K562 (cell line): Measurements from ENCODE around the gene RNASE8. TPM values are rescaled to one million over a fixed set of nuclear protein-coding genes. Genes with fewer than 3 reads are reported as not detected.

ENCODE experiments used
- BDP1 ChIP-seq: IDR thresholded peaks from 3 replicates; pipeline ENCODE4 v1.6.1; 2011; ENCODE audit not compliant: insufficient read length, insufficient read depth
- BRD9 ChIP-seq: fragments of 450-650 bp; IDR thresholded peaks from 2 replicates; pipeline ENCODE4 v1.6.1; 2018; ENCODE audit warnings: low read depth; ENCODE audit not compliant: partially characterized antibody
- CXXC5 ChIP-seq: fragments of 250-450 bp; sonication (Bioruptor Pico); IDR thresholded peaks from 2 replicates; pipeline ENCODE4 v1.8.0; 2022; ENCODE audit warnings: inconsistent platforms, mild to moderate bottlenecking, moderate library complexity
- EHMT2 ChIP-seq: fragments of 450-650 bp; IDR thresholded peaks from 2 replicates; pipeline ENCODE4 v1.6.1; 2018; ENCODE audit warnings: antibody characterized with exemption
- LCOR ChIP-seq: sonication (generic); formaldehyde crosslinking; IDR thresholded peaks from 2 replicates; pipeline ENCODE4 v1.8.0; 2022; ENCODE audit warnings: mild to moderate bottlenecking, missing genetic modification reagents
- MCM2 ChIP-seq: fragments of 450-650 bp; IDR thresholded peaks from 2 replicates; pipeline ENCODE4 v1.6.1; 2017; ENCODE audit warnings: low read depth, mild to moderate bottlenecking
- MTF1 ChIP-seq: fragments of 250-450 bp; sonication (Bioruptor Pico); IDR thresholded peaks from 2 replicates; pipeline ENCODE4 v1.9.0; 2021; ENCODE audit warnings: moderate library complexity, mild to moderate bottlenecking, inconsistent platforms, borderline replicate concordance
- PHB ChIP-seq: fragments of 250-450 bp; sonication (Bioruptor Pico); IDR thresholded peaks from 2 replicates; pipeline ENCODE4 v1.5.0; 2021
- PML ChIP-seq: IDR thresholded peaks from 2 replicates; pipeline ENCODE4 v1.6.1; 2012; ENCODE audit warnings: low read length, inconsistent platforms
- XRCC5 ChIP-seq: fragments of 200-400 bp; formaldehyde crosslinking; IDR thresholded peaks from 2 replicates; pipeline ENCODE4 v1.6.1; 2017; ENCODE audit warnings: low read depth, mild to moderate bottlenecking, low read length
- ZNF253 ChIP-seq: fragments of 250-450 bp; sonication (Bioruptor Pico); conservative IDR thresholded peaks from 2 replicates; pipeline ENCODE4 v1.6.1; 2021; ENCODE audit warnings: mild to moderate bottlenecking
- ZNF764 ChIP-seq: fragments of 250-450 bp; sonication (Bioruptor Pico); IDR thresholded peaks from 2 replicates; pipeline ENCODE4 v1.4.0; 2020; ENCODE audit warnings: low read depth, mild to moderate bottlenecking, moderate library complexity
- polyA plus RNA-seq, 8 experiments: library from polyadenylated mRNA; depleted of rRNA in 4 of 8; stranded (reverse) in 5 of 8; unstranded in 3 of 8; fragments of >200 nt; fragmentation: Nextera tagmentation in 2 of 8; fragmentation: Illumina TruSeq in 1 of 8; extraction: Ambion mirVana in 2 of 8; extraction: Trizol in 1 of 8; gene quantifications; 2 replicates each; pipeline versions ENCODE4 v1.2.1 to v1.2.3, GENCODE V29; 2011 to 2014; ENCODE audit warnings: inconsistent platforms in 1 of 8, missing spikeins in 1 of 8
- total RNA-seq, 7 experiments: library from RNA; depleted of rRNA in 6 of 7; stranded (reverse); fragments of >200 nt in 6 of 7; fragmentation: Illumina TruSeq in 2 of 7; extraction: Trizol in 2 of 7; gene quantifications; 2 replicates each; pipeline versions ENCODE4 v1.2.1 to v1.2.3, GENCODE V29; 2011 to 2021; ENCODE audit warnings: low replicate concordance in 1 of 7
- TF ChIP-seq, protein P1 (sequence below): sonication (generic); formaldehyde crosslinking; IDR thresholded peaks from 2 replicates; pipeline ENCODE4 v1.9.0; 2022; ENCODE audit warnings: mild to moderate bottlenecking, missing genetic modification reagents
- TF ChIP-seq, protein P2 (sequence below), 2 experiments: IDR thresholded peaks; 2 replicates each; pipeline ENCODE4 v1.6.1; 2012; ENCODE audit warnings: improper control_type of control experiment in 2 of 2, low read depth in 2 of 2, low read length in 2 of 2, borderline replicate concordance in 1 of 2
- TF ChIP-seq, protein P3 (sequence below): fragments of 250-450 bp; sonication (Bioruptor Pico); IDR thresholded peaks from 2 replicates; pipeline ENCODE4 v1.4.0; 2020; ENCODE audit warnings: mild to moderate bottlenecking, moderate library complexity, borderline replicate concordance
- TF ChIP-seq, protein P4 (sequence below): fragments of 250-450 bp; sonication (Bioruptor Pico); IDR thresholded peaks from 2 replicates; pipeline ENCODE4 v1.8.0; 2022; ENCODE audit warnings: inconsistent platforms, mild to moderate bottlenecking, moderate library complexity, borderline replicate concordance
- TF ChIP-seq, protein P5 (sequence below): fragments of 450-650 bp; IDR thresholded peaks from 2 replicates; pipeline ENCODE4 v1.6.1; 2016; ENCODE audit warnings: low read depth, mild to moderate bottlenecking, moderate library complexity
- TF ChIP-seq, protein P6 (sequence below): sonication (generic); formaldehyde crosslinking; IDR thresholded peaks from 2 replicates; pipeline ENCODE4 v1.8.0; 2022; ENCODE audit warnings: missing genetic modification reagents, mild to moderate bottlenecking, moderate library complexity, borderline replicate concordance

Gene RNASE8
- total and polyA plus RNA-seq, 9 of the 15 experiments (the other 6 are each of a cell fraction or from before 2014, with no cell fraction given), result not detected

DNA sequence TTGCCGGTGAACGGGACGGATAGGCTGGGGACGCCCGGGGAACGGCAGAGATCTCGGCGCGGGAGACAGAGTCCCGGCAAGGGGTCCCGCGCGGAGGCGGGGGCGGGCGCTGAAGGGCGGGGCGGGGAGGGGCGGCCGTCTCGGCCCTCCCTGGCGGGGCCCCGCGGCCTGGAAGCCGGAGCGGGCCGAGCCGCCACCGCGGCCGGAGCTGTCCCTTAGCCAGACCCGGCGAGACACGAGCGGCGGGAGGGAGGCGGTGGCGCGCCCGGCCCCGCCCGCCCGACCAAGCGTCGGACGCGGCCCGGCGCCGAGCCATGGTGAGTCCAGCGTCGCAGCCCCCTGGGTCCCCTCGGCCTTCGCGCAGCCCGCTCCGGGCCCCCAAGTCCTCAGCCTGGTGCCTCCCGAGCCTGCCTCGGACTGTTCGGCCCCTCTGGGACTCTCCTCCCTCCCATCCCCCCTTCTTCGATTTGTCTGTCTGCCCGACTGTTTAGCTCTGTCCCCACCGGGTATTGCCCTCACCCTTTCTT, 12.5 kb downstream of the RNASE8 start, which contains the start of gene ARHGEF40 (continued):
- TF ChIP-seq, protein P1, sequence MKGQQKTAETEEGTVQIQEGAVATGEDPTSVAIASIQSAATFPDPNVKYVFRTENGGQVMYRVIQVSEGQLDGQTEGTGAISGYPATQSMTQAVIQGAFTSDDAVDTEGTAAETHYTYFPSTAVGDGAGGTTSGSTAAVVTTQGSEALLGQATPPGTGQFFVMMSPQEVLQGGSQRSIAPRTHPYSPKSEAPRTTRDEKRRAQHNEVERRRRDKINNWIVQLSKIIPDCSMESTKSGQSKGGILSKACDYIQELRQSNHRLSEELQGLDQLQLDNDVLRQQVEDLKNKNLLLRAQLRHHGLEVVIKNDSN (CRISPR knock-in tag), result no peak
- TF ChIP-seq, protein P2, sequence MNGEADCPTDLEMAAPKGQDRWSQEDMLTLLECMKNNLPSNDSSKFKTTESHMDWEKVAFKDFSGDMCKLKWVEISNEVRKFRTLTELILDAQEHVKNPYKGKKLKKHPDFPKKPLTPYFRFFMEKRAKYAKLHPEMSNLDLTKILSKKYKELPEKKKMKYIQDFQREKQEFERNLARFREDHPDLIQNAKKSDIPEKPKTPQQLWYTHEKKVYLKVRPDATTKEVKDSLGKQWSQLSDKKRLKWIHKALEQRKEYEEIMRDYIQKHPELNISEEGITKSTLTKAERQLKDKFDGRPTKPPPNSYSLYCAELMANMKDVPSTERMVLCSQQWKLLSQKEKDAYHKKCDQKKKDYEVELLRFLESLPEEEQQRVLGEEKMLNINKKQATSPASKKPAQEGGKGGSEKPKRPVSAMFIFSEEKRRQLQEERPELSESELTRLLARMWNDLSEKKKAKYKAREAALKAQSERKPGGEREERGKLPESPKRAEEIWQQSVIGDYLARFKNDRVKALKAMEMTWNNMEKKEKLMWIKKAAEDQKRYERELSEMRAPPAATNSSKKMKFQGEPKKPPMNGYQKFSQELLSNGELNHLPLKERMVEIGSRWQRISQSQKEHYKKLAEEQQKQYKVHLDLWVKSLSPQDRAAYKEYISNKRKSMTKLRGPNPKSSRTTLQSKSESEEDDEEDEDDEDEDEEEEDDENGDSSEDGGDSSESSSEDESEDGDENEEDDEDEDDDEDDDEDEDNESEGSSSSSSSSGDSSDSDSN (IDR thresholded peaks at IDR 0.05; ENCODE audit: borderline replicate concordance in 1 of 2, low read depth in 2 of 2, low read length in 2 of 2), result peak in 1 of 2 experiments; percentile 79; a peak in 1 of 4 replicates
- TF ChIP-seq MCM2, result no peak
- TF ChIP-seq, protein P3, sequence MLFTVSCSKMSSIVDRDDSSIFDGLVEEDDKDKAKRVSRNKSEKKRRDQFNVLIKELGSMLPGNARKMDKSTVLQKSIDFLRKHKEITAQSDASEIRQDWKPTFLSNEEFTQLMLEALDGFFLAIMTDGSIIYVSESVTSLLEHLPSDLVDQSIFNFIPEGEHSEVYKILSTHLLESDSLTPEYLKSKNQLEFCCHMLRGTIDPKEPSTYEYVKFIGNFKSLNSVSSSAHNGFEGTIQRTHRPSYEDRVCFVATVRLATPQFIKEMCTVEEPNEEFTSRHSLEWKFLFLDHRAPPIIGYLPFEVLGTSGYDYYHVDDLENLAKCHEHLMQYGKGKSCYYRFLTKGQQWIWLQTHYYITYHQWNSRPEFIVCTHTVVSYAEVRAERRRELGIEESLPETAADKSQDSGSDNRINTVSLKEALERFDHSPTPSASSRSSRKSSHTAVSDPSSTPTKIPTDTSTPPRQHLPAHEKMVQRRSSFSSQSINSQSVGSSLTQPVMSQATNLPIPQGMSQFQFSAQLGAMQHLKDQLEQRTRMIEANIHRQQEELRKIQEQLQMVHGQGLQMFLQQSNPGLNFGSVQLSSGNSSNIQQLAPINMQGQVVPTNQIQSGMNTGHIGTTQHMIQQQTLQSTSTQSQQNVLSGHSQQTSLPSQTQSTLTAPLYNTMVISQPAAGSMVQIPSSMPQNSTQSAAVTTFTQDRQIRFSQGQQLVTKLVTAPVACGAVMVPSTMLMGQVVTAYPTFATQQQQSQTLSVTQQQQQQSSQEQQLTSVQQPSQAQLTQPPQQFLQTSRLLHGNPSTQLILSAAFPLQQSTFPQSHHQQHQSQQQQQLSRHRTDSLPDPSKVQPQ (CRISPR knock-in tag), result no peak
- no peak for TF ChIP-seq BRD9
- TF ChIP-seq, protein P4, sequence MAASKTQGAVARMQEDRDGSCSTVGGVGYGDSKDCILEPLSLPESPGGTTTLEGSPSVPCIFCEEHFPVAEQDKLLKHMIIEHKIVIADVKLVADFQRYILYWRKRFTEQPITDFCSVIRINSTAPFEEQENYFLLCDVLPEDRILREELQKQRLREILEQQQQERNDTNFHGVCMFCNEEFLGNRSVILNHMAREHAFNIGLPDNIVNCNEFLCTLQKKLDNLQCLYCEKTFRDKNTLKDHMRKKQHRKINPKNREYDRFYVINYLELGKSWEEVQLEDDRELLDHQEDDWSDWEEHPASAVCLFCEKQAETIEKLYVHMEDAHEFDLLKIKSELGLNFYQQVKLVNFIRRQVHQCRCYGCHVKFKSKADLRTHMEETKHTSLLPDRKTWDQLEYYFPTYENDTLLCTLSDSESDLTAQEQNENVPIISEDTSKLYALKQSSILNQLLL (CRISPR knock-in tag), result no peak
- no peak for TF ChIP-seq XRCC5
- TF ChIP-seq CXXC5 (CRISPR knock-in tag), result peak; percentile 51; the same call in 1 of the 2 replicates
- no peak for TF ChIP-seq MTF1
- TF ChIP-seq PML, result no peak
- TF ChIP-seq, protein P5, sequence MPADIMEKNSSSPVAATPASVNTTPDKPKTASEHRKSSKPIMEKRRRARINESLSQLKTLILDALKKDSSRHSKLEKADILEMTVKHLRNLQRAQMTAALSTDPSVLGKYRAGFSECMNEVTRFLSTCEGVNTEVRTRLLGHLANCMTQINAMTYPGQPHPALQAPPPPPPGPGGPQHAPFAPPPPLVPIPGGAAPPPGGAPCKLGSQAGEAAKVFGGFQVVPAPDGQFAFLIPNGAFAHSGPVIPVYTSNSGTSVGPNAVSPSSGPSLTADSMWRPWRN, result no peak
- no peak for TF ChIP-seq ZNF253
- TF ChIP-seq ZNF764, result no peak
- no peak for TF ChIP-seq PHB (CRISPR knock-in tag)
- TF ChIP-seq LCOR (CRISPR knock-in tag), result no peak
- no peak for TF ChIP-seq EHMT2
- TF ChIP-seq BDP1, result no peak
- TF ChIP-seq, protein P6, sequence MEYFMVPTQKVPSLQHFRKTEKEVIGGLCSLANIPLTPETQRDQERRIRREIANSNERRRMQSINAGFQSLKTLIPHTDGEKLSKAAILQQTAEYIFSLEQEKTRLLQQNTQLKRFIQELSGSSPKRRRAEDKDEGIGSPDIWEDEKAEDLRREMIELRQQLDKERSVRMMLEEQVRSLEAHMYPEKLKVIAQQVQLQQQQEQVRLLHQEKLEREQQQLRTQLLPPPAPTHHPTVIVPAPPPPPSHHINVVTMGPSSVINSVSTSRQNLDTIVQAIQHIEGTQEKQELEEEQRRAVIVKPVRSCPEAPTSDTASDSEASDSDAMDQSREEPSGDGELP (CRISPR knock-in tag), result no peak
